Activated T-cell treated with anti-CD3 and anti-CD28 coated beads for 1 hour (primary cell): ENCODE measurements around the gene COMT.
"Not testable (repeated sequence)": the region's sequence is repeated elsewhere in the genome, so short reads cannot be mapped to it uniquely, and the experiment has no call there.

Experiments used
- DNase-seq: peaks from one replicate; pipeline ENCODE4 v3.0.0-alpha.2; 2020; ENCODE audit warnings: low read depth

The COMT gene

DNA sequence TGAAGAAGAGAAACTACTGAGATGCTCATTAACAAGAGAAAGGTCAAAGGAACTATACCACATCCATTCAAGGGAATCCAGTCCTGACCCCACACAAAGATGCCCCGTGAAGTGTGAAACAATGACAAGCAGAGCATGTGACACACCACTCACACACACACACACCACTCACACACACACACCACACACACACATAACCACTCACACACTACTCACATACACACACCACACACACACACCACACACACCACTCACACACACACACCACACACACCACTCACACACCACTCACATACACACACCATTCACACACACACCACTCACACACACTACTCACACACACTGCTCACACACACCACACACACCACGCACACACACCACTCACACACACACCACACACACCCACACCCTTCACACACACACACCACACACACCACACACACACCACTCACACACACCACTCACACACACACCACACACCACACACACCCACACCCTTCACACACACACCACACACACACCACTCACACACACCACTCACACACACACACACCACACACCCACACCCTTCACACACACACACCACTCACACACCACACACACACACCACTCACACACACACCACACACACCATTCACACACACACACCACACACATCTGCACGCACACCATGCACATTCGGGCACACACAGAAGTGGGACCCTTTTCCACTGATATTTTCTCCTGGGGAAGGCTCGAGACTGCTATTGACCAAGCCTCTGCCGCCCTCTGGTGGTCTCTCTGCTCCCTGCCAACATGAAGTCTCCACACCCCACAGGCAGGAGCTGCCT, 32.0 kb upstream of the COMT start:
- DNase-seq: peak; percentile 81

DNA sequence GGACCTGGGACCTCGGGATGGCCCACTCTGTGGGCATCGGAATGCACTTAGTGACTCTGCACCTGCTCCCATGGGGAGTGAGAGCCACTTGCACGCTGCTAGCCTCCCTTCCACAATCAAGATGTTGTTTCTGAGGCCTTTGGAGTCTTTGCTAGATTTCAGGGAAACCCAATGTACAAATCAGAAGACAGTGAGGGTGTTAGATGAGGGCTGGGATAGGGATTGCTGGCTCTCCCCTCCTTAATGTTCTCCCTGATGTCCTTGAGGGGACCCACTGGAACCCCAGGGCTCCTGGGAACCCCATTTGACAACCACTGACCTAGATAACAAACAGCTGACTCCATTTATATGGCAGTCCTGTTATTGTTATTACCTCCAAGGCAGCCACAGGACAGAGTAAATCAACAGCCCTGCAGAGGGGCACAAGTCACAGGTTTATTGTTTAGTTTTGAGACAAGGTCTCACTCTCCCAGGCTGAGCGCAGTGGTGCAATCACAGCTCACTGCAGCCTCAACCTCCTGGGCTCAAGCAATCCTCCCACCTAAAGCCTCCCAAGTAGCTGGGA, 31.3 kb upstream of the COMT start:
- no peak for DNase-seq

DNA sequence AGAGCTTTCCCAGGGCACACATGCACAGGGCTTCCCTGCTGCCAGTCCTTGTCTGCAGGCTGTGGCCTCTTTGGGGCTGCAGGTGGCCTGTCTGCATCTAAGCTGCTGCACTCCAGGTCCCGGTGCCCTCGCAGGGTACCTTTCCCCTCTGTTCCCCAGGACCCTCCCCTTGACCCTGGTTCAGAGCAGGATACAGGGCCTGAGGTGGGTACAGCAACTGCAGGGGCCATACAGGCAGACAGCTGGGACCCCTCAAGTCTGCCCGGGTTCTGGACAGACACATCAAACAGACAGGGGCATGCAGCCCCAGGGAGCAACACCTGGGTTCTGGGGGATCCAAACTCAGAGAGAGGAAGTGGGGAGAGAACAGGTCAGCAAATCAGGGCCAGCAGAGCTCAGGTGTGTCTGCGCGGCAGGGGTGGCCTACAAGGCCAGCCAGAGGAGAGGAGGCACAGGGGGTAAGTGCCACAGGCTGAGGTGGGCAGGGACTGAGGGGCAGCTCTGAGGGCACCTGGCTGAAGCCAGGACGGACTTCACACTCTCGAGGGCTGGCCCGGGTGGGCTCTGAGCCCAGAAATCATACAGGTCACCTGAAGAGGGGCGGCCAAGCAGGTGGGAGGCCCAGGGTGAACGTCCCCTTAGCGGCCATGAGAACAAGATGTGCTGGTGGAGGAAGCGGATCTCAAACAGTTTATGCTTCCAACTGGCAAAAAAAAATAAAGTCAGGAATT, 29.9 kb upstream of the COMT start:
- no peak for DNase-seq

DNA sequence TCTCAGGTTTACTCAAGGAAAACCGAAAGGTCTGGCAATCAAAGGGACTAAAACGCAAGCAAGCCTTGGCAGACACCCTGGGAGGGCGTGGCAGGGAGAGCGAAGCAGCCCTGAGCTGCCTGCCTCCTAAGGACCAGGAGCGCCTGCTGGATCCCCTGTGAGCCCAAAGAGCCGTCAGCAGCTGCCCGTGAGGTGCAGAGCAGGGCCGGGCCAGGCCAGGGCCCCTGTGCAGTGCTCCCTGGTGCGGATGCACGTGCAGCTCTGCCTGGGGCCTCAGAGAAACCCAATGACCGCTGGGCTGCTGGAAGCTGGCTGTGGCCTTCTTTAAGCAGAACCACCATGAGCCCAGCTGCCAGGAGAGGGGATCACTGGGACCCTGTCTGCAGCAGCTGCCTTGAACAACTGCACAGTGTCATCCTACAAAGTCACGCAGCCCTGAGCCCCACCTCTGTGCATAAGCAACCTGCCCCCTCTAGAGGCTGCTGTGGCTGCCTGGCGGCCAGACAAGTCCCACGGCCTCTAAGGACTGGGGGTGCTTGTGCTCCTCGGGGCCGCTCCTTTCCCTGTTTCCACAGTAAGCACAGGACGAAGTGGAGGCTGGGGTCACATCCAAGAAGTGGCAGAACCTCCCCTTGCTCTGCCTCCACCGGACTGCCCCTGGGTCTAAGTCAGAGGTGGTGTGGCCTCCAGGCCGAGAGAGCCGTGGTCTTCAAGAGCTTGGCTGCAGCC, 29.1 kb upstream of the COMT start:
- DNase-seq: no peak

DNA sequence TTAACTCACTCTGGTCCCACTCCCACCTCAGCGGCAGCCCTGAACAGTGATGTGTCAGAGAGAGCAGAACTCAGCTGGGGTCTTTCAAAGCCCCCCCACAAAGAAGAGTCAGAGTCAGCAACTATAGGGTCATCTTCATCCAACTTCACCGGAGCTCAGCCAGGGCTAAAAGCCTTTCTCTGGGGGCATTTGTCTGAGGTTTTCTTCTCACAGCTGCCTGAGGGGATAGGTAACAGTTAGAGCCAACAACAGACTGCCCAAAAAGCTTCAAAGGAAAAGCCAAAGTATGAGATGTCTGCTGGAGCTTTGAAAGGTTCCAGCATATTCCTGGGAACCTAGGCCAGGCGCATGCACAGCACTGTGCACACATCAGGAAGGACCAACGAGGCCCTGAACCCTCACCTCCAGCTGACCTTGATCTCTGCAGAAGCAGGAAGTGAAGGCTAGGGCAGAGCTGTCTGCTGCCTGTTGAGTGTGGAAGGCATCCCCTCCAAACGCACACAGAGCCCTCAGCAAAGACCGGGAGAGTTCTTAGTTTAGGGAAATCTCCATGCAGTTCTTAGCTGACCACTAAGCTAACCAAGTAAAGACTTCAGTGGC, 28.1 kb upstream of the COMT start:
- no peak for DNase-seq

DNA sequence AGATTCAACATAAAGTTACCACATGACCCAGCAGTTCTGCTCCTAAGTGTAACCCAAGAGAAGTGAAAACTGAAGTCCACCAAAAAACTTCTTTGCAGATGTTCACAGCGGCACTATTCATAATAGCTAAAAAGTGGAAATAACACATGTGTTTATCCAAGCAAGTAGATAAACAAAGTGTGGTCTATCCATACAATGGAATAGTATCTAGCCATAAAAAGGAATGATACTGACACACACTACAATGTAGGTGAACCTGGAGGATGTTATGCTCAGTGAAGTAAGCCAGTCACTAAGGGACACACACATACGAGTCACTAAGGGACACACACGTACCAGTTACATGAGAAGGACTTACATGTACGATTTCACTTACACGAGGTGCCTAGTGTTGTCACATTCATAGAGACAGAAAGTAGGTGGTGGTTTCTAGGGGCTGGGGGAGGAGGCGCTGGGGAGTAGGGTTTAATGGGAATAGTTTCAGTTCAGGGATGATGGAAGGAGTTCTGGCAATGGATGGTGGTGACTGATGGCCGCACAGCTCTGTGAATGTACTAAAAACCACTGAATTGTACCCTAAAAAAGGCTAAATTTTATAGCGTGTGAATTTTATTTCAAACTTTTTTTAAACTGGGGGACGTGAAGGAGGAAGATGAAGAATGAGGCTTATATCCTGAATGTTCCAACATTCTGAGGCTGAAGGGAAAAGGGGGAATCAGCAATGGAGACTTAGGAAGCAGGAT, 27.2 kb upstream of the COMT start:
- no peak for DNase-seq

DNA sequence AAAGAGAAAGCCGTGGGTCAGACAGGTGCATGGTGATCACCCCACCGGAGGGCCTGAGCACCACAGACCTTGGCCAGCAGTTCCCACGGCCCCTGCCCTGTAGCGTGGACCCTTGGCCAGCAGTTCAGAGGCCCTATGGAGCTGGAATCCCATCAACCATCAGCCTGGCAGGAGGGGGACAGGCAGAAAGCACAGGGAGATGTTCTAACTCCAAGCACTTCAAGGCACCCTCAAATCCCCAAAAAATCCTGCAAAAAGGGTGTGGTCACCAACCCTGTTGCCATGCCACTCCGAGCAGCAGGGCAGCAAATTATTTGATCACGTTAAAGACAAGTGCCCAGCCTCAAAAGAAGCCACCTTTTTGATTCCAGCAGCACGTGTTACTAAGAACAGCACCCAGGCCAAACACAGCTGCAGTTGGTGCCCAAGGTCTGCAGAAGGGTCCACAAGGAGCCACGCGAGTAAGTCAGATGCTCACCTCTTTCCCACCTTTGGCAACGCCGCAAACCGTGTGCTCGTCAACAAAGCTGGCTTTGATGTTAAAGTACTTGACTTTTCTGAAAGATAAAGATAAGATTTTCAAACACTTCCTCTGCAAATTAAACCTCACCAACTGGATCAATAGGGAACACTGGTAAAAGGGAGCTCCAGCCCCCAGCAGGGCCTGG, 26.2 kb upstream of the COMT start:
- no peak for DNase-seq

DNA sequence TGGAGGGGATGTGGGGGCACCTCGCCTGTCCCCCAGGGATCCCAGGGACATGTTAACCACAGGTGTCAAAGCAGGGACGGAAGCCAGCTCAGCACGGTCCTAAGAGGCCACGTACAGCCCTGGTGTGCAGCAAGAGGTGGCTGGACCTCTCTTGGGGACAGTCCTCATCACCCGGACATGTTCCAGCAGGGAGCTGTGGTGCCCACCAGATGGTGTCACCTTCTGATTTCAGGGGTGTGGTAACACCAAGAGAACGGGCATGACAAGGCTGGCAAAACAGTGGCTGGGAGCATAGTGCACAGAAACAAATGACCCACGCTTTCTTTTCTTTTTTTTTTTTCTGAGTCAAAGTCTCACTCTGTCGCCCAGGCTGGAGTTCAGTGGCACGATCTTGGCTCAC, 25.6 kb upstream of the COMT start:
- DNase-seq: no peak

DNA sequence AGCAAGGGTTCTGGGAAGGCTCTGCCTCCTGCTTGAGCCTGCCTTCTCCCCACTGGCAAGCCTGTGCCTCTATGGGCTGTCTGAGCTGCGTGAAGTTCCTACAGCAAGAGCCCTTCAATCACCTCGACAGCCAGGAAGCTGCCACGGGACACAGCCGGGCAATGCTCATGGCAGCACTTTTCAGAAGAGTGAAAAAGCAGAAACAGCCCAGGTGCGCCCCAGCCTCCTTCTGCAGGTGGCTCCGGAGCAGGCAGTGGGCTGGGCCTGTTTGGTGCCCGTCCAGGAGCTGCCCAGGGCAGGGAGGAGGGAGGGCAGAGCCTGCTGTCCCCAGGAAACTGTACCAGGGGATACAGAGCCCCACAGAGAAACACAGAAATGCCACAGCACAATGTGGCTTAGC, 24.6 kb upstream of the COMT start:
- no peak for DNase-seq

DNA sequence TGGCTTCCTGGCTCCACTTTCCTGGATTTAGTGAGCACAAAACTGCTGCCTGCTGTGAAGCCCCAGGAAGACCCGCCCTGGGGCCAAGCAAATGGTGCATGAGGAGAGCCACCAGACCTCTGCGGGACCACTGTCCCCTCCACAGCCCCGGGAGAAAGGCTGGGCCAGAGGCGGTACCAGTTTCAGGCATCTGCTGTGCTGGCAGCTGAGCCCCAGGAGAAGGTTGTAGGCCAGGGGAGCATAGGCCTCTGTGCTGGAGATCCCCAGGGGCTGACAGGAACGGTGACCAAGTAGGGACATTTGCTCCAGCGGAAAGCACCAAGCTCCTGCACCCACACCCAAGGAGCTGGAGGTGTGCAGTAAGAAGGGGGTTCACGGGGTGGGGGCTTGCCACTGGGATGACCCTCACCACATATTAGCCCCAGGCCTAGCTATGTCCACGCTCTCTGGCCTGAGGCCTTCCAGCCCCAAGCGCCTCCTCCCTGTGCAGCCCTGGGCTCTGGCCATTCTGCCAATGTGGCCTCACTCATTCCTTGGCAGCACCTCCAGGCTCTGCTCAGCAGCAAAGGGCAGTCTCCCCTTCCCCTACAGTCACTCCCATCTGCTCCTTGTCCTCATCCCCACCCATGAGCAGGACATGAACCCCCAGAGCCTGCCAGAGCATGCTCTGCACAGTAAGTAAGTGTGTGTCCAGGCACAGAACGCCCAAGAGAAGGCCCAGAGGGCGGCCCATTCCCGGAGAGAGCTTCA, 24.0 kb upstream of the COMT start:
- no peak for DNase-seq

DNA sequence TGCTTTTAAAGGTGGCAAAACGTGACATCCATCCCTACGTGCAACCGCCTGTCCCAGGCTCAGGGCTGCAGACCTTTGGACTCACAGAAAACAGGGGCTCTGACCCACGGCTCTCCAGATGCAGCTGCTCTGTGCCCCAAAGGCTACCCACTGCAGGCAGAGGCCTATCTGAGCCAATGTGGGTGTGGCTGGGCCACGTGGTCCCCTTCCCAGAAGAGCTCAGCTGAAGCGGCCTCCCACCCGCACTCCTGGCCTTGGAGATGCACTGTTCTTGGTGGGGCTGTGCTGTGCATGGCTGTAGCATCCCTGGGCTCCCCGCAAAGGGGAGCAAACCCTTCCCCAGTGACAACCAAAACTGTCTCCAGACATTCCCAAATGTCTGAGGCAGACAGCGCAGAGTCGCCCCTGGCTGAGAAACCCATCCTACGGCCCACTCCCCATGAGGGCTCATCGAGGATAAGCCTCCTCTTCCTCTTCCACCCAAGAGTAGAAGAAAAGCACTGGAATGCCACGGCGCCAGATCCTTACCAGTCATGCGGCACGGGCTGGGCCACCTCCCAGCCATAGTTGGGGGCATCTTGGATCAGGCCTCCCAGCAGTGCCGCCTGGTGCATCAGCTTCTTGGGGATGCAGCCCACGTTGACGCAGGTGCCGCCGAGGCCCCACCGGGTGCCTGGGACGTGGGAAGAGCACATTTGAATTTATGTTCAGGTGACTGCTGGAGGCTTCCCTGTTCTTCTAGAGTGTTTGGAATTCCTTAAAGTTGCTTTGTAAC, 23.1 kb upstream of the COMT start:
- no peak for DNase-seq

DNA sequence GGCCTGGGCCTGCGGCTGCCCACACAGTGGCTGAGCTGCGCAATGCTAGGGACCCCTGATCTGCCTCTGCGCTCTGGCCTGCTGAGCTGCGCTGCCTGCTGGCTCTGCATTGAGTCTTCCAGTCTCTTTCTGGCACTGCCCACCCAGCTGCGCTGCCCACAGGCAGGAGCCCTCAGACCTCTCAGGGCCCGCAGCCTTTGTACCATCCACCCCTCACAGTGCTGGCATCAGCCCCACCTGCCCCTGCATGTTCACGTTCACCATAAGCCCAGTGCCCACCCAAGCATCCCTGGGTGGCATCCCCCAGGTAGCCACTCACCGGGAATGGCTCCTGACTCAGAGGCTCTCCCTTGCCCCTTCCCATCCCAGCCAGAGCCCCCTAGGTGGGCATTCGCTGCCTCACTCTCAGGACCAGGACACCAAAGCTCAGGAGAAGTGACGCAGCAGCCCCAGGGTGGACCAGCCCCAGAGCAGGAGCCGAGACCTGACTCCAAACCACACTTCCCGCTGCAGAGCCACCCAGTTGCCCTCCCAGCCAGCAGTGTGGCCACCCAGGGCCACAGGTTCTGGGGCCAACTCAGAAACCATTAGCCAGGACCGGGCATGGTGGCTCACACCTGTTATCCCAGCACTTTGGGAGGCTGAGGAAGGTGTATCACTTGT, 21.7 kb upstream of the COMT start:
- no peak for DNase-seq

DNA sequence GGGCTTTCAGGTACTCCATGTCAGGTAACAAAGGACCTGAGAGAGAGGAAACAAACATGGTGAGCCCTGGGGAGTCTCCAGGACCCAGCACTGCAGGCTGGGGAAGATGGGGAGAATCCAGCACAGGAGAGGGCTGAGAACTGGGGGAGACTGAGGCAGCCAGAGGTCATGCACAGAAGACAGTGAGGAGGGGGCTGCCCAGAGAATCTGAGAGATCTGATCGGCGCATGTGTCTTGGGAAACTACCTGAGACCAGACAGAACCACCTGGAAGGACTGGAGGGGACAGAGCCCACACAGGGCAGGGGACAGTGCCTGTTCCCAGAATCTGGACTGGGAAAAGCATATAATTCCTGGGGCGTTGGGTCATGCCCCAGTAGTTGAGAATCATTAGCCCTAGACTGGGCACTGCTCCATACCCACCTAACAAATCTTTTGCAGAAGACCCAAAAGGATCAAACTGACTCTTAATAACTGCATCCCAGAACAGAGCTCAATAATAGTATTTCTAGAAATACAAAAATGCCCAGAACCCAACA, 20.0 kb upstream of the COMT start:
- no peak for DNase-seq

DNA sequence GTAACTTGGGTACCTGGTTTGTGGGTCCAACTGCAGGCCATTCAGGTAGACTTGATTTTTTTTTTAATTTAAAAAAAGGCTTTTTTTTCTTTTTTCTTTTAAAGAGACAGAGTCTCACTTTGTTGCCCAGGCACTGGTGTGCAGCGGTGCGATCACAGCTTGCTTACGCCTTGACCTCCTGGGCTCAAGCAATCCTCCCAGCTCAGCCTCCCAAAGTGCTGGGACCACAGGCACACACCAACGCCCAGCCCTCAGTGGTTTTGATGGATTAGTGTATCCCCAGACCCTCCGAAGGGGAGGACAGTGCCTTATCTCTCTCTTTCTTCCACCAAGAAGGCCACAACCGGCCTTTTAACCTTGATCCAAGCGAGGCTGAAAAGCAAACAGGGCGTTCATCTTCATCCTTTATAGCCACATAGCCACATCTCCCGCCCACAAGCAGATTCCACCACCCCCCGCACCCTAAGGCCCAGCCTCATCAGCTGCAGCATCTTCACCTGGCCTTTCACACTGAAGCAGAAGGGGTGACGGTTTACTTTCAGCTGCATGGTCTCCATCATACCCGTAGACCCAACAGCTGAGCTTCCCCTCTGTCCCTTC, 17.6 kb upstream of the COMT start:
- DNase-seq: no peak

DNA sequence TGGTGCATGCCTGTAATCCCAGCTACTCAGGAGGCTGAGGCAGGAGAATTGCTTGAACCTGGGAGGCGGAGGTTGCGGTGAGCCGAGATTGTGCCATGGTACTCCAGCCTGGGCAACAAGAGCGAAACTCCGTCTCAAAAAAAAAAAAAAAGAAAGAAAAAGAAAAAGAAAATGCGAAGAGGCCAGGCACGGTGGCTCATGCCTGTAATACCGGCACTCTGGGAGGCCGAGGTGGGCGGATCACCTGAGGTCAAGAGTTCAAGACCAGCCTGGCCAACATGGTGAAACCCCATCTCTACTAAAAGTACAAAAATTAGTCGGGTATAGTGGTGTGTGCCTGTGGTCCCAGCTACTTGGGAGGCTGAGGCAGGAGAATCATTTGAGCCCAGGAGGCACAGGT, 15.5 kb upstream of the COMT start:
- not testable (repeated sequence) for DNase-seq

DNA sequence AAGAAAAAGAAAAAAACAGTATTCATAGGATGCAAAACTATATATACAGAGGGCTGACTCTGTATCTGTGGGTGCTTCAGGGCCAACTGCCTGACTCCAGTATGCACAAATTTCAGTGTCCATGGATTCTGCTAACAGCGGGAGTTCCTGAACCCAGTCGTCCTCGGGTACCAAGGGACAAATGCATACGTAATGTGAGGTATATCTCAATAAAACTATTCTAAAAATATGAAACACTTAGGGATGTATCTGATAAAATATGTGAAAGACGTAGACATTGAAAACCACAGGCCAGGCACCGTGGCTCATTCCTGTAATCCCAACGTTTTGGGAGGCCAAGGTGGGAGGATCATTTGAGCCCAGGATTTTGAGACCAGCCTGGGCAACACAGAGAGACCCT, 13.9 kb upstream of the COMT start:
- no peak for DNase-seq

DNA sequence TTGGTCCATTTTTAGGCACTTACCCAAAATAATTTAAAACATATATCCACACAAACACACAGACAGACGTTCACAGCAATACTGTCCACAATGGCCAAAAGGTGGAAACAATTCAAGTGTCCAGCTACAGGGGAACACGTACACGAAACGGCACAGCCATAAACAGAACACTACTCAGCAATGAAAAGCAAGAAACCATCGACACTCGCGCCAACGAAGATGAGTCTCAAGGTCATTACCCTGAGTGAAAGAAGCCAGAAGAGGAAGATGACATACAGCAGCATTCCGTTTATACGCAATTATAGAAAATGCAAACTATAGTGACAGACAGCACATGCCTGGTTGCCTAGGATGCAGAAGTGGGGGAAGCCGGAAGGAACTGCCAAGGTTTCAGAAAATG, 13.4 kb upstream of the COMT start:
- DNase-seq: no peak
